ENCODE data around the gene GMIP.

Gene GMIP

DNA sequence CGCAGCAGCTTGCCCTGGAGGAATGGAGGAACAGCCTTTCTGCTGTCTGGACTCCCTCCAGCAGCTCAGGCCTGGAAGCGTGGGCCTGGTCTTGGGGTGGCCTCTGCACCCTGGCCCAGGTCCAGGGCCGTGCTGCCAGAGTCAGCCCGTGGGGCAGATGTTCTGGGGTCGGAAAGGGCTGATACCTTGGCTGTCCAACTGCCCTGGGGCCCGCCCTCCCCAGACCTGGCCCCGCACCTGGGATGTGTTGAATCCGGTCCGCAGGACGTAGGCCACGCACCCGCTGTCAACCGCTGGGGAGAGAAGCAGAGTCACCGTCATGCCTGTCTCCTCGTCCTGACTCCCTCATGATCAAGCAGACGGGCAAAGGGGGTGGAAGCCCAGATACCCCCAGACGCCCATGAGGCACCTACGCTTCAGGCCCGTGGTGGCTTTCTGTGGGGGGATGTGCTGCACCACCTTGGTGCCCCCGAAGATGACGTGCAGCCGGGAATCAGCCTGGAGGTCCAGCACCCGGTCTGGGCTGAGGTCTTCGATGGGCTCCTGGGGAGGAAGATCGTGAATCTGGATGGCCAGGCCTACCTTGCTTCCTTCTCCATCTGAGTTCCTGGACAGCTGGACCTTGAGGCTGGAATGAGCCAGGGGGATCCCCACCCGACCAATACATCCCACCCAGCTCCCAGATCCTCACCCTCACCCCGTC lies 12.3 kb upstream of the GMIP start:
- H3K27ac ChIP-seq, result no peak overlapping the region
- TF ChIP-seq, protein P1, sequence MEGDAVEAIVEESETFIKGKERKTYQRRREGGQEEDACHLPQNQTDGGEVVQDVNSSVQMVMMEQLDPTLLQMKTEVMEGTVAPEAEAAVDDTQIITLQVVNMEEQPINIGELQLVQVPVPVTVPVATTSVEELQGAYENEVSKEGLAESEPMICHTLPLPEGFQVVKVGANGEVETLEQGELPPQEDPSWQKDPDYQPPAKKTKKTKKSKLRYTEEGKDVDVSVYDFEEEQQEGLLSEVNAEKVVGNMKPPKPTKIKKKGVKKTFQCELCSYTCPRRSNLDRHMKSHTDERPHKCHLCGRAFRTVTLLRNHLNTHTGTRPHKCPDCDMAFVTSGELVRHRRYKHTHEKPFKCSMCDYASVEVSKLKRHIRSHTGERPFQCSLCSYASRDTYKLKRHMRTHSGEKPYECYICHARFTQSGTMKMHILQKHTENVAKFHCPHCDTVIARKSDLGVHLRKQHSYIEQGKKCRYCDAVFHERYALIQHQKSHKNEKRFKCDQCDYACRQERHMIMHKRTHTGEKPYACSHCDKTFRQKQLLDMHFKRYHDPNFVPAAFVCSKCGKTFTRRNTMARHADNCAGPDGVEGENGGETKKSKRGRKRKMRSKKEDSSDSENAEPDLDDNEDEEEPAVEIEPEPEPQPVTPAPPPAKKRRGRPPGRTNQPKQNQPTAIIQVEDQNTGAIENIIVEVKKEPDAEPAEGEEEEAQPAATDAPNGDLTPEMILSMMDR (conservative IDR thresholded peaks at IDR 0.05), result no peak

GRCh38 chr19:19655051-19655594 lies 11.7 kb upstream of the GMIP start:
- no peak overlapping the region for H3K27ac ChIP-seq
- TF ChIP-seq, protein P1 (conservative IDR thresholded peaks at IDR 0.05), result no peak

GRCh38 chr19:19654441-19654840 lies 11.0 kb upstream of the GMIP start:
- TF ChIP-seq, protein P1 (conservative IDR thresholded peaks at IDR 0.05), result no peak
- H3K27ac ChIP-seq, result no peak overlapping the region

- H3K27ac ChIP-seq, result no peak overlapping the region
- TF ChIP-seq, protein P1 (conservative IDR thresholded peaks at IDR 0.05), result no peak
Measured at GRCh38 chr19:19653597-19654147, 10.2 kb upstream of the GMIP start.

GRCh38 chr19:19652482-19653295 lies 9.2 kb upstream of the GMIP start:
- TF ChIP-seq, protein P1 (conservative IDR thresholded peaks at IDR 0.05), result no peak
- H3K27ac ChIP-seq, result no peak overlapping the region

DNA sequence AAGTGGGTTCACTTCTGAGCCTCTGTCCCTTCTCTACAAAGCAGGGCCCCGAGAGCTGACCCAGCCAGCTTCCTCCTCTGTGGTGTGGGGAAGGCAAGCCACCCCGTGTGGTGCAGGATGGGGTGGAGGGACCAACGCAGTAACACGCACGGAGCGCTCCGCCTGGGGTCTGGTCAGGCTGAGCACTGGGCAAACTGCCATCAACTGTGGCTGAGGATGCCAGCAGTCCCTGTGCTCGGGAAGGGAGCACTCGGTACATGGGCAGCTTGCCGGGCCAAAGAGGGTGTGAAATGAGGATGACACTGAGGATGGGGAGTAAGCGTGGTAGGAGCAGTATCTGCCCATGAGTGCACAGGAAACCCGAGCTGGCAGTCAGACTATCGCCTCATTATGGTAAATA lies 7.6 kb upstream of the GMIP start:
- TF ChIP-seq, protein P1 (conservative IDR thresholded peaks at IDR 0.05), result no peak
- H3K27ac ChIP-seq, result no peak overlapping the region

DNA sequence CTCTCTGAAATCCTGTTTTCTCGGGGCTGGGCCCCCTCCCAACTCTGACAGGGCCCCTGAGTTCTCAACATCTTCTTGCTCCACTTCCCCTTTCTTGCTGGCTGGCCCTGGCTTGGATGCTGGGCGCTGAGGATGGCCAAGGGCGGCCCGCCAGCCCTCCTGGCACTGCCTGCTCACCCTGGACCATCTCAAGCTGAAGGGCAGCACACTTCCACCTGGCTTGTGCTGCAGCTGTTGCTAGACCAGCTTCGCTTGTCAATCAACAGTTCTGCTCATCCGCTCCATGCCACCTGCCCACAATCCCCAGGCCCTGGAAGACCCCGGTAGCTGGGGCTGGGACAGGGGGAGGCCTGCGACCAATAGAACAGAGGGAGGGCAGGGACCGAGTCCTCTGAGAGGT lies 6.9 kb upstream of the GMIP start:
- TF ChIP-seq, protein P1 (conservative IDR thresholded peaks at IDR 0.05), result no peak
- no peak overlapping the region for H3K27ac ChIP-seq

All from VCaP (cell line).